SKM-1 (cell line): ENCODE results near the gene EFCAB5.
"Not testable (repeated sequence)": the region's sequence is repeated elsewhere in the genome, so short reads cannot be mapped to it uniquely, and the experiment has no call there.

Experiments
- DNase-seq: peaks from one replicate; lab custom pipeline; 2025; ENCODE audit not compliant: unreplicated experiment; lab: John Stamatoyannopoulos, UW

EFCAB5 gene

DNA sequence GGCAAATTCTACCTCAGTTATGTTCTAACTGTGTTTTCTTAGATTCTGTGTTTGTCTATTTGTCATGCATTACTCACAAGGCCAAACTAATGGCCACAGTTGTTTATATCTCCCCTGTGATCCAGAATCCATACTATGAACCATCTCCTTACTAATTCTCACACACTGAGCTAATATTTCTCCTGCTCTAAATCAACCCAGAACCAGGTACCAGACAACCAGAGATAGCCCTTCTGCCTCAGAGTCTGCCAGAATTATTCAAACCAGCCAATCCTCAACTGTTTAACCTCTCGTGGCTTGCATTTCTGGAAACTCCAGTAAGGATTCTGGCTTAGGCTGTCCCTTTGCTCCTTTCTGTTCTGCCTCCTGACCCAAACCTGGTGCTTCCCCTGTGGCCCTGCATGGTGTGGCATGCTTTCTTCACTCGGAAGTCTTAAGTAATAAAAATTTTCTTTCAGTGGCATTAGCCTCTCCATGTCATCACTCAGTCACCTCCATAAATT is 59.4 kb downstream of the EFCAB5 start:
- DNase-seq: no peak

DNA sequence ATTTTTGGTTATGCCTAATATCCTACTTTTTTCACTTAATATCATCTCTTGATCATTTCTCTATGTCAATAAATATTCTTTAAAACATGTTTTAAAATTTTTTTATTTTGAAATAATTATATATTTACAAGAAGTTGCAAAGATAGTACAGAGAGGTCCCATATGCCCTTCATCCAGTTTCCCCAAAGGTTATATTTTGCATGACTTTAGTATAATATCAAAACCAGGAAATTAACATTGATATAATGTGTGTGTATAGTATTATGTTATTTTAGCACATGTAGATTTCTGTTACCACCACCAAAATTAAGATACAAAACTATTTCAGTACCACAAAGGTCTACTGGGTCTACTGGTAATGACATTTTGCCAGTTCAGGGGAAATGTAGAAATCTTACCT is 60.7 kb downstream of the EFCAB5 start:
- no peak for DNase-seq

DNA sequence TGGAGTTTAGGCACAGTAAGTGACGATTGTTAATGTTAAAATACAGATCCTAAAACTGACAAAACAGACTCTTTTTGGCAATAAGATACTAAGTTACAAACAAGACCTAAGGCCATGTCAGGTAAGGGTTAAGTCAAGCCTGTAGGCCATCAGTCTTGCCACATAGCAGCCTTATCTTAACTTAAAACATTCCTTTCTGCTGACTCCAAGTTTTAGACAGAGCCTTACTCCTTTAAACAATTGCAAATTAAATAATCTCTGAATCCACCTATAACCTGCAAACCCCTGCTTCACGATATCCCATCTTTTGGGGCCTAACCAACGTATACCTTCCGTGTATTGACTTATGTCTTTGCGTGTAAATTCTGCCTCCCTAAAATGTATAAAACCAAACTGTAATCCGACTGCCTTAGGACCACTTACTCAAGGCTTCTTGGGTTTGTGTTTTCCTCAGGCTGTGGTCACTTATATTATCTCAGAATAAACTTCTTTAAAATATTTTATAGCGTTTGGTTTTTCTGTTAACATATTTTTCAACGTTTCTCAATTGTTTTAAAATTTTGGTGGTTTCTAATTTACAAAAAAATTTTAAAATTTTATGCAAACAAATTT is 64.4 kb downstream of the EFCAB5 start:
- DNase-seq: no peak

DNA sequence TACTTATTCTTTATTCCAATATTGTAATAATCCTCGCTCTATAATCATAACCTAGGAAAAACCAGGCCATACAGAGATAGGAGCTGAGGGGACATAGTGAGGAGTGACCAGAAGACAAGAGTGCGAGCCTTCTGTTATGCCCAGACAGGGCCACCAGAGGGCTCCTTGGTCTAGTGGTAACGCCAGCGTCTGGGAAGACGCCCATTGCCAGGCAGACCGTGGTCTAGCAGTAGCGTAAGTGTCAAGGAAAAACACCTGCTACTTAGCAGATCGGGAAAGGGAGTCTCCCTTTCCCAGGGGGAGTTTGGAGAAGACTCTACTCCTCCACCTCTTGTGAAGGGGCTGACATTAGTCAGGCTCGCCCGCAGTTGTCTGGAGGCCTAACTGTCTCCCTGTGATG is 70.5 kb downstream of the EFCAB5 start:
- DNase-seq: not testable (repeated sequence)

DNA sequence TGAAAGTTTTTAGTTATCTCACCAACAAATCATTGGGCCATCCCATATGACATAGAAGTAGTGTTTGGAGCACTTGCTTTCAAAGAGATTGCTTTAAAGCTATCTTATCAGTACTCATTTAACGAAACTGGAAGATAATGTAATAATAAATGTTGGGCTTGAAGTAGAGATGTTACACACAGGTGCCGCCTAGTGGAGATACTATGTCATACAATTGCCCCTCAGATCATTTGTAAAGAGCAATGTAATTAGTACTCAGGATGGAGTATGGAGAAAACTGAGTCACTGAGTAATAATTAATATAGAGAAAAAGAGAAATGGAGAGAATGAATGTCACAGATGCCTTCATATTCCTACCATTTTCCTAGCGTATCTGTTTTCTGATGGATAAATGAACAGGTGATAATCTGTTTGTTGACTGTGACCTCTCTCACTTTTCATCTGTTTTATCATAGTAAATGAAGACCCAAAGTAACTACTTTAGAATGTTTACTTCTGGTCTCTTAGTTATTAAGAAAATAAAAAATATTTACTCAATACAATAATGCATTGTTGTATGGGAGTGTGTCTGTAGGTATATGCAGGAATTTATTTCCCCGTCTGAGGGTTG is 80.4 kb downstream of the EFCAB5 start:
- DNase-seq: peak; percentile 60

DNA sequence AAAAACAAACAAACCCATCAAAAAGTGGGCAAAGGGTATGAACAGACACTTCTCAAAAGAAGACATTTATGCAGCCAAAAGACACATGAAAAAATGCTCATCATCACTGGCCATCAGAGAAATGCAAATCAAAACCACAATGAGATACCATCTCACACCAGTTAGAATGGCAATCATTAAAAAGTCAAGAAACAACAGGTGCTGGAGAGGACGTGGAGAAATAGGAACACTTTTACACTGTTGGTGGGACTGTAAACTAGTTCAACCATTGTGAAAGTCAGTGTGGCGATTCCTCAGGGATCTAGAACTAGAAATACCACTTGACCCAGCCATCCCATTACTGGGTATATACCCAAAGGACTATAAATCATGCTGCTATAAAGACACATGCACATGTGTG is 83.9 kb downstream of the EFCAB5 start:
- DNase-seq: not testable (repeated sequence)

DNA sequence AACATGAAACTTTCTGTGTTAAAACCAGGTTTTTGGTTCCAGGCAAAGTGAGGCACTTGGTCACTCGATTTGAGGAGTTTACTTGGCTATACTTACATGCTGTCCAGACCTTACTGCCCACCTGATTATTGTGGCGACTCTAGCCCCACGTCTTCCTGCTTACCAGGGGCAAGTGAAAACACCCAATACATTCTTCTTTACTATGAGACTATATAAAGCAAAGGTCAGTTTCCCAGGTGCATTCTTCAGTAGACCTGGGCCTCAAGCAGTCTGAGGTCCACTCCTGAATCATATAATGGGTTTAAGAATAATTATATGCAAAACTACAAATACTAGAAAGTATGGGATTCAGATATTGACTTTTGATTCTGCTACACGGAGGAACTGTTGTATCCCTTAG is 86.2 kb downstream of the EFCAB5 start:
- no peak for DNase-seq

DNA sequence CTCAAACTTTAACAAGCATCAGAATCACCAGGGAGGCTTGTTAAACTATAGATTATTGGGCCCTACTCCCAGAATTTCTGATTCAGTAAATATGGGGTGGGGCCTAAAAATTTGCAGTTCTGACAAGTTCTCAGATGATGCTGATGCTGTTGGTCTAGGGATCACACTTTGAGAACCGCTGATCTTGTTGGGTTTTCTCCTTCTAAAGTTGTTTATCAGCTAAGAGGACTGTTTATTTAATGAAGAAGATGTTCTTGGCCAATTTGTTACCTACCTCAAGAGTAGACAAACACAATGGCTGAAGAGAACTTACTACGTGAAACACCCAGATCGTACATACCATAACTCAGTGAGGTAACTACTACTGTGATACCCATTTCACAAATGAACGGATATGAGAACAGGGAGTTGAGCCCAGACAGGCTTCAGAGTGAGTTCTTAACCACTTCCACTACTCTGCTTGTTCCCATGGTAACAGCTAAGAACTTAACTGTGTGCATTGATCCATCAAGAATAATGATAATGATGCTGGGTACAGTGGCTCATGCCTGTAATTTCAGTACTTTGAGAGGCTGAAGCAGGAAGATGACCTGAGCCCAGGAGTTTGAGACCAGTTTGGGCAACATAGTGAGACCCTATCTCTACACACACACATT is 89.9 kb downstream of the EFCAB5 start:
- no peak for DNase-seq

DNA sequence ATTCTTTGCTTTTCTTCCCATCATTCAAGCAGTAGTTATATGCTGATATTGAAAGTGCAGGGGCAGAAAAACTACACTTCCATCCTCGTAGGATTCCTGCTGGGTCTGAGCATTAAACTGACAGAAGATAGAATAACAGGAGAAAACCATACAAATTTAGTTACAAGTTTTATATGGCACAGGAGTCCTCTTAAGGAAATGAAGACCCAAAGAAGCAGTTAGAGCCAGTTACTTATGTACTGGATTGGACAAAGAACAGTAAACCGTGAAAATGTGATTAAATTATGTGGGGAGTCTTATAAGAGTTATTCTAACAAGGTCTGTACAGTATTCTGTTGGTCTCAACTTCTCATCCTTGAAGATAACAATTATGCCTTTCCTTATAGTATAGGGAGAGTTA is 93.9 kb downstream of the EFCAB5 start:
- DNase-seq: no peak

DNA sequence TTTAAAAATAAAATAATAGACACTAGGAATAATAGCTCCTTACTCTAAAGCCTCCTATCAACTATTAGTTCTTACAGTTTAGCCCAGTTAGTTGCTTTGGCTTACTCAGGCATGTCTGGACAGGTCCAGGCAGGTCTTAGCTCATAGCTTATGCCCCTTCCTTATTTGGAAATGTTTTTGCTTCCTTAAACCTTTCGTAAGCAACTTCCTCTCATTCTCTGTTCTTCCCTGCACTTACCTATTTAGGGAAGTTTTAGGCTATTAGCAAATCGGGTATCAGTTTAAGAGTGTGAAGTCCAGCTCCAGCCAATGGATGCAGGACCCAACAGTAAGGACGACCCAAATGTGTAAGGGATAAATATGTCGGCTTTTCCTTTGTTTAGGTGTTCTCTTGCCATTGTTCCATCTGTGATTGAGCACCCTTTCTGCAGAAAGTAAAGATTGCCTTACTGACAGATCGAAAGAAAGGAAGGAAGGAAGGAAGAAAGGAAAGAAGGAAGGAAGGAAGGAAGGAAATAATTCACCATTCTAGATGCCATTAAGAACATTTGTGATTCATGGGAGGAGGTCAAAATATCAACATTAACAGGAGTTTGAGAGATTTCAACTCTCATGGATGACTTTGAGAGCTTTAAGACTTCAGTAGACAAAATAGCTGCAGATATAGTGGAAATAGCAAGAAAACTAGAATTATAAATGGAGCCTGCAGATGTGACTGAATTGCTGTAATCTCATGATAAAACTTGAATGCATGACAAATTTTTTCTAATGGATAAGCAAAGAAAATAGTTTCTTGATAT is 99.5 kb downstream of the EFCAB5 start:
- peak; percentile 76 for DNase-seq

DNA sequence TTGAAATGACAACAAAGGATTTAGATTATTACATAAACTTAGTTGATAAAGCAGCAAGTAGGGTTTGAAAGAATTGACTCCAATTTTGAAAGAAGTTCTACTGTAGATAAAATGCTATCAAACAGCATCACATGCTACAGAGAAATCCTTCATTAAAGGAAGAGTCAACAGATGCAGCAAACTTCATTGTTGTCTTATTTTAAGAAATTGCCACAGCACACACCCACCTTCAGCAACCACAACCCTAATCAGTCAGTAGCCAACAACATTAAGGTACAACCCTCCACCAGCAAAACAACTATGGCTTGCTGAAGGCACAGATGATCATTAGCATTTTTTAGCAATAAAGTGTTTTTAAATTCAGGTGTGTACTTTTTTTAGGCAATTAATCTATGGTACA is 100.1 kb downstream of the EFCAB5 start:
- no peak for DNase-seq

DNA sequence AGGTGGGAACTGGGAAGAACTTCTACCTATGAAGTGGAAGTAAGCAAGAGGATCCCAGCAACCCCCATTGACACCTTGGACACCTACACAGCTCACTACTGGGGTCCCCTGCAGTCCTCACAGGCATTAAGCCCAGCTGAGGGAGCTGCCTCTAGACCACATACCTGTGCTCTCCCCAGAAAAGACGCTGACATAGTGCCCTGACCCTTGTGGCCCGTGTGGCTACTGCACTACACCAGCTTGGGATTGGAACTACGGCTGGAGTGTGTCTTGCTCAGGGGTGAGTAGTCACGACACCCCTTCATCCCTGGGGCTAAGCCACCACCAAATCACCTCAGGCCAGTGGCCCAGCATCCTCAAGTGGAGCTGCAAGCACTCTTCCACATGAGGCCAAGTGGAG is 120.9 kb downstream of the EFCAB5 start:
- no peak for DNase-seq

DNA sequence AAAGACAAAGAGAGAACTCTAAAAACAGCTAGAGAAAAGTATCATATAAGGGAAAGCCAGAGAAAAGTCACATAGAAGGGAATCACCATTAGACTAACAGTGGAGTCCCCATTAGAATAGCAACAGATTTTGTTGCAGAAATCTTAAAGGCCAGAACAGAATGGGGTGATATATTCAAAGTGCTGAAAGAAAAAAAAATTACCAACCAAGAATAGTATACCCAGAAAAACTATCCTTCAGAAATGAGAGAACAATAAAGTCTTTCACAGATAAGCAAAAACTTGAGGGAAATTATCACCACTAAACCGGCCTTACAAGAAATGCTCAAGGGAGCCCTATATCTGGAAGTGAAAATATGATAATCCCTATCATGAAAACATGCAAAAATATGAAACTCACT is 123.3 kb downstream of the EFCAB5 start:
- no peak for DNase-seq

DNA sequence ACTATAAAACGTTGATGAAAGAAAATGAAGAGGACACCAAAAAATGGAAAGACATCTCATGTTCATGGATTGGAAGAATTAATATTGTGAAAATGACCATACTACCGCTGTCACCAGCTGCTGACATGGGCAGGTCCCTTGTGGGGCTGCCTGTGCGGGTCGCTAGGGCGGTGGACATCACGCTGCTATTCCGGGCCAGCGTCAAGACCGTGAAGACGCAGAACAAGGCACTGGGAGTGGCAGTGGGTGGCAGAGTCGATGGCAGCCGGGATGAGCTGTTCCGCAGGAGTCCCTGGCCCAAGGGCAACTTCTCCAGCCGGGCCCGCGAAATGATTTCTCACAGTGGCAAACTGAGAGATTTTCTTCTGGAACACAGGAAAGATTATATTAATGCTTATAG is 127.0 kb downstream of the EFCAB5 start:
- no peak for DNase-seq

DNA sequence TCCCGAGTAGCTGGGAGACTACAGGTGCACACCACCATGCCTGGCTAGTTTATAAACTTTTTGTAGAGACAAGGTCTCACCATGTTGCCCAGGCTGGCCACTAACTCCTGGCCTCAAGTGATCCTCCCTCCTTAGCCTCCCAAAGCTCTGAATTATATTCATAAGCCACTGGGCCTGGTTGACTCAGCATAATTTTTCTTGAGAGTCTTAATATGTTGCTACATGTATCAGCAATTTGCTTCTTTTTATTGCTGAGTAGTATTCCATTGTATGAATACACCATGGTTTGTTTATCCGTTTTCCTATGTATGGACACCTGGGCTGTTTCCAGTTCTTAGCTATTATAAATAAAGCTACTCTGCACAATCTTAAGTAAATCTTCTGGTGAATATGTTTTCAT is 132.8 kb downstream of the EFCAB5 start:
- no peak for DNase-seq

DNA sequence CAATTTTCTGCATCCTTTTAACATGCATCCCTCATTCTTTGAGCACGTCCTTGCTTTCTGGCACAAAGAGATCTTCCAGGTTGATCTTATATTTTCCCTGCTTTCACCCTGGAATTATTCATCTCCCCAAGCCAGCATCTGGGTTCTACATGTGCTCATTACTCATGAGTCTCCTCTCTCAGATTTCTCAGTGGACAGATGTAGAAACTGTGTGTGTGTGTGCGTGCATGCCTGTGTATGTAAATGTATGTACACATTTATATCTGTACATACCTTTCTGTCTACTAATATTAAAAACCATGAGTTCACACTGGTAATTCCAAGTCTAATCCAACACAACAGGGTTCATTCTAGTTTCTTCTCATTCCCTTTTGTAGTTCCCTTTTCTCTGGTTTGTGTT is 133.3 kb downstream of the EFCAB5 start:
- no peak for DNase-seq

DNA sequence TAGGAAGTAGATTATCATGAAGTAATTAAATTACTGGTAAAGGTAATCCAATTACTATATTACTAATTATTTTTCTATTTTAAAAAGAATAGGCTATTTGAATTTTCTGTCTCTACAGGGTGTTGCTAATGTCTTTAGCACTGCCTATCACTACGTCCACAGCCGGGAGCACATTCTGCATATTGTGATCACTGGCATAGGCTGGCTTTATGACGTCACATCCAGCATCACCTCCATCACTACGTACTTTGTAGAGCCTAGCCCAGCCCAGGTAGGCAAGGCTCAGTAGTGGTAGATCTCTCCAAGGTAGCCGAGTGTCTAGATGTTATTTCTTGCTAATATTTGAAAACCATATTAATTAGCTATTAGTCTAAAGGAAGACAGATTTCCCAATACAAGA is 141.3 kb downstream of the EFCAB5 start:
- DNase-seq: no peak

DNA sequence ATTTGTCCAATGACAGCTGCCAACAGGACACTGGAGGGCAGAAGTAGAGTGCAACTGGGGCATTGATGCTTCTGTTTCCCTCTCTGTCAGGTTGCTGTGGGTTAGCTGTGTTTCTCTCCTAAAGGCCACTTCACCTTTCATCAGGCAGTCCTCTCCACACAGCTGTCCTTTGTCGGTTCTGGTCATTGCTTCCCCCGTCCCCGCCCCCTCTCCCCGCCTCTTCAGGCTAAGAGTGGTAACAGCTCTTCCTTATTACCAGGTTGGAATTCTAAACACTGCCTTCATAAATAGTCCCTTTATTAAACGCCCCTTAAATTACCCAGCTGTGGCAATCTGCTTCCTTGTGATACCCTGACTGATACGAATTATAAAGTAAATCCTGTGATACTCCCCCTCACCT is 143.4 kb downstream of the EFCAB5 start:
- DNase-seq: no peak

DNA sequence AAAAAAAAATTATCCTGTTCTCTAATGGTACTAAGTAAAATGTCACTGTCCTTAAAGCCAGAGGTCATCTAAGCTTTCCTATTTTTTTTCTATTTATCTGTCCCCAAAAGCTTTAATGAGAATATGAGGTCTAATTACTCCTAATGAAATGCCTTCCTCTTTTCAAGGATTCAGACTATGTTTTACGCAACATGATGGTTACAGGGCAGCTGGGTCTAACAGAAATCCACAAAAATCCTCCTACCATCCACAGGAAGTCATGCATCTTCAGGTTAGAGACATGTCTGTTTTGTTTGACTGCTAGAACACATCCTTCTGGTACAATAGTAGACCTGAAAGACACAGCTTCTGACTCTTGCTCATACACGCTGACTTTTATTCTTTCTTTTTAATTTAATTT is 145.5 kb downstream of the EFCAB5 start:
- DNase-seq: peak; percentile 42

DNA sequence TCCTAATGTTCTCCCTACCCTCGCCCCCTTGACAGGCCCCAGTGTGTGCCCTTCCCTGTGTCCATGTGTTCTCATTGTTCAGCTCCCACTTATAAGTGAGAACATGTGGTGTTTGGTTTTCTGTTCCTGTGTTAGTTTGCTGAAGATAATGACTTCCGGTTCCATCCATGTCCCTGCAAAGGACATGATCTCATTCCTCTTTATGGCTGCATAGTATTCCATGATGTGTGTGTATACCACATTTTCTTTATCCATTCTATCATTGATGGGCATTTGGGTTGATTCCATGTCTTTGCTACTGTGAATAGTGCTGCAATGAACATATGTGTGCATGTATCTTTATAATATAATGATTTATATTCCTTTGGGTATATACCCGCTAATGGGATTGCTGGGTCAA is 146.0 kb downstream of the EFCAB5 start:
- DNase-seq: not testable (repeated sequence)

DNA sequence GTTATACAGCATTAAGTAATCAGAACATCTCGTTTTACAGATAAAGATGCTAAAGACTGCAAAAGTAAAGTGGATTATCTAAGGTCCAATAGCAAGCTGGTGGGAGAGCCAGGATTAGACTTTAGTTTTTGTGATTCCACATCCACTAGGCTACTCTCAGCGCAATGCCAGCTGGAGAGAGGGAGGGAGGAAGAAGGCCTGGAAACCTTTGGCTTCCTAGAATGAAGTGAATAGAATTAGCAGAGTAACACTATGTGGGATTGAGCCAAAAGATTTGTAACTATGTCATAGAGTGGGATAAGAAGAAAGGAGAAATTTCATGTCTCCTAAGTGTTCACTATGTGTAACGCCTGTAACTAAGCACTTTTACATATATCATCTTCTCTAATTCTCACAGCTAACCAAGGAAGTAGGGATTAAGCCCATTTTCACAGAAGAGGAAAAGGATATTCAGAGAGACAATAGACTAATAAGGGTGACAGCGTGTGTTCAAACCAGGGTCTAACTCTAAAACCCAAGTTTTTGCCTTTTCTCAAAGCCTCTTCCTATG is 149.8 kb downstream of the EFCAB5 start:
- DNase-seq: no peak
